IPS-20b (cell line): ENCODE results near the gene TRAPPC4.
A peak's percentile ranks its signal among the peaks of the same experiment; 100 is the strongest.
"Not testable (repeated sequence)": the region's sequence is repeated elsewhere in the genome, so short reads cannot be mapped to it uniquely, and the experiment has no call there.

Experiments
- H3K27ac ChIP-seq: one replicate; pipeline ENCODE4 v1.5.1; 2013; ENCODE audit warnings: low read length
- H3K27me3 ChIP-seq: 2 replicates; pipeline ENCODE4 v1.6.1; 2013; ENCODE audit warnings: mild to moderate bottlenecking, low read length, inconsistent platforms; ENCODE audit not compliant: insufficient read depth
- H3K36me3 ChIP-seq: 2 replicates; pipeline ENCODE4 v1.6.1; 2013; ENCODE audit warnings: low read depth, mild to moderate bottlenecking, inconsistent platforms, low read length, moderate library complexity; ENCODE audit not compliant: insufficient read depth
- H3K4me1 ChIP-seq: 2 replicates; pipeline ENCODE4 v1.6.1; 2013; ENCODE audit warnings: mild to moderate bottlenecking, control low read depth, inconsistent platforms, low read length, moderate library complexity; ENCODE audit not compliant: insufficient read depth
- H3K4me3 ChIP-seq: 2 replicates; pipeline ENCODE4 v1.5.1; 2013; ENCODE audit warnings: mild to moderate bottlenecking, low read length, inconsistent platforms
- H3K9ac ChIP-seq: 2 replicates; pipeline ENCODE4 v1.6.1; 2013; ENCODE audit warnings: low read depth, mild to moderate bottlenecking, inconsistent platforms, low read length, moderate library complexity
- H3K9me3 ChIP-seq: 2 replicates; pipeline ENCODE4 v1.6.1; 2013; ENCODE audit warnings: mild to moderate bottlenecking, low read depth, low read length, inconsistent platforms; ENCODE audit not compliant: insufficient read depth

Gene TRAPPC4

DNA sequence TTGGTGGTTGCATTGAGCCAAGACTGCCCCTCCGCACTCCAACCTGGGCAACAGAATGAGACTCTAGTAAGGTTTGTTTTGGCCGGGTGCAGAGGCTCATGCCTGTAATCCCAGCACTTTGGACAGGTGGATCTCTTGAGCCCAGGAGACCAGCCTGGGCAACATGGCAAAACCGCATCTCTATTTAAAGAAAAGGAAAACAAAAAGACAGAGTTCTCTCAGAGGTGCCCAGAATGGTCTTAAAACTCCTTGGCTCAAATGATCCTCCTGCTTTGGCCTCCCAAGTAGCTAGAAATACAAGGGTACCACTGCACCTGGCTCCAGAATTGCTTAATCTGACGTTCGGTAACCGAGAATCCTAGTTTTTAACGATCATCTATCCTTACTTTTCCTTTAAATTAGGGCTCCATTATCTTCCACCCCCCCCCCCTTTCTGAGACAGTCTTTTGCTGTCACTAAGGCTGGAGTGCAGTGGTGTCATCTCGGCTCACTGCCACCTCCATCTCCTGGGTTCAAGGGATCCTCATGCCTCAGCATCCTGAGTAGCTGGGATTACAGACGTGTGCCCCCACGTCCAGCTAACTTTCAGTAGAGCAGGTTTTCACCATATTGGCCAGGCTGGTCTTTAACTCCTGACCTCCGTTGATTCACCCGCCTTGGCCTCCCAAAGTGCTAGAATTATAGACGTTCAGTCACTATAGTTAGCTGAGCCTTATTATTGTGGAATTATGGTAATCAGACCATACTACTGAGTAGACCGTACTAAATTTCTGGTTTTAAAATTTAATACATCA is 2.2 kb upstream of the TRAPPC4 start:
- Histone ChIP-seq H3K36me3 (peaks cover 73% of the 10 kb centered on the region), H3K4me1 (peaks cover 10% of the 10 kb centered on the region), H3K4me3 (peak overlapping the region; percentile 85)

DNA sequence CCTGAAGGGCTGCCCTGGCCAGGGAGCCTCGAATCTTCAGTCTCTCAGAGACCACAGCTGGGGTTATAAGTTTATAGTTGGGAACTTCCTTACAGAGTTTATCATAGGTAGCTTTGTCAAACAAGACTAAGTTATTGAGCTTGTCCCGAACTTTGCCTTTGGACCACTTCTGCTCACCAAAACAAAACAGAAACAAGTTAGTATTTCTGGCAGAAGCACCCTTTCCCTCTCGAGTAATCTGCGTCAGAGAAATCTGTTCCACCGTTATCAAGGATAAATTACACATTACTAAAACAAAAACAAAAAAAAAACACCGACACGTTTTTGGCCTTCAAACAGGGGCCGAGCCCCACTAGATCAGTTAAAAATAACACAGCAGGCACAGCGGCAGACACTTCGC is 1.2 kb upstream of the TRAPPC4 start:
- H3K36me3 ChIP-seq = peaks cover 73% of the 10 kb centered on the region
- H3K4me3 ChIP-seq = peak overlapping the region; percentile 85
- H3K9me3 ChIP-seq, H3K4me1 ChIP-seq, H3K27me3 ChIP-seq: not testable (repeated sequence)
- peak overlapping the region; percentile 99 for H3K9ac ChIP-seq
- H3K27ac ChIP-seq = peak overlapping the region; percentile 96

More for the DNA sequence above, 2.2 kb upstream of the TRAPPC4 start:
- Histone ChIP-seq H3K27ac (no peak overlapping the region), H3K9ac (peak overlapping the region; percentile 99; the same call in 1 of the 2 replicates), H3K9me3 (no peaks in the 10 kb centered on the region), H3K27me3 (no peaks in the 10 kb centered on the region)

GRCh38 chr11:119019996-119020395 is 1.4 kb downstream of the TRAPPC4 start:
- peaks cover 77% of the 10 kb centered on the region for H3K36me3 ChIP-seq
- H3K27ac ChIP-seq = no peak overlapping the region
- peaks cover 10% of the 10 kb centered on the region for H3K4me1 ChIP-seq
- peak overlapping the region; percentile 99; the same call in 1 of the 2 replicates for H3K9ac ChIP-seq
- peak overlapping the region; percentile 85 for H3K4me3 ChIP-seq
- H3K27me3 ChIP-seq = no peaks in the 10 kb centered on the region
- no peaks in the 10 kb centered on the region for H3K9me3 ChIP-seq

DNA sequence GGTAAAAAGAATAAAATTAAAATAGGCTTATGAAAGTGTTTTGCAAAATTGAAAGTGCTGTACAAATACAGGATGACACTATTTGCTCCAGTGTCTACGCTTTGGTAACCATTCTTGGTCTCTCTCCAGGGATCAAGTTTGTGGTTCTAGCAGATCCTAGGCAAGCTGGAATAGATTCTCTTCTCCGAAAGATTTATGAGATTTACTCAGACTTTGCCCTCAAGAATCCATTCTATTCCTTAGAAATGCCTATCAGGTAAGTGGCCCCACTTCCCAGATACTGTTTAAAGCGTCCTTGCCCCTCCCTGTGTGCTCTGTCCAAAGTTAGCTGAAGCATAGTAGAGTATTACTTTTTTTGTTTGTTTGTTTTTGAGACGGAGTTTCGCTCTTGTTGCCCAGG is 3.1 kb downstream of the TRAPPC4 start:
- Histone ChIP-seq H3K9ac (no peak overlapping the region), H3K9me3 (no peaks in the 10 kb centered on the region), H3K27me3 (no peaks in the 10 kb centered on the region), H3K4me3 (no peak overlapping the region), H3K36me3 (peaks cover 76% of the 10 kb centered on the region), H3K4me1 (peaks cover 7% of the 10 kb centered on the region), H3K27ac (no peak overlapping the region)

- Histone ChIP-seq H3K4me1 (peaks cover 5% of the 10 kb centered on the region; the same call in 1 of the 2 replicates), H3K36me3 (peaks cover 83% of the 10 kb centered on the region), H3K4me3 (no peak overlapping the region), H3K9me3 (no peaks in the 10 kb centered on the region), H3K27me3 (no peaks in the 10 kb centered on the region), H3K27ac (no peak overlapping the region), H3K9ac (no peak overlapping the region)
These were observed 5.2 kb downstream of the TRAPPC4 start for GRCh38 chr11:119023741-119024140.

GRCh38 chr11:119024430-119025098 is 6.0 kb downstream of the TRAPPC4 start:
- no peaks in the 10 kb centered on the region for H3K9me3 ChIP-seq
- H3K27me3 ChIP-seq = no peaks in the 10 kb centered on the region
- H3K27ac ChIP-seq = no peak overlapping the region
- H3K4me3 ChIP-seq = no peak overlapping the region
- peaks cover 87% of the 10 kb centered on the region for H3K36me3 ChIP-seq
- H3K9ac ChIP-seq = no peak overlapping the region
- peaks cover 12% of the 10 kb centered on the region for H3K4me1 ChIP-seq

DNA sequence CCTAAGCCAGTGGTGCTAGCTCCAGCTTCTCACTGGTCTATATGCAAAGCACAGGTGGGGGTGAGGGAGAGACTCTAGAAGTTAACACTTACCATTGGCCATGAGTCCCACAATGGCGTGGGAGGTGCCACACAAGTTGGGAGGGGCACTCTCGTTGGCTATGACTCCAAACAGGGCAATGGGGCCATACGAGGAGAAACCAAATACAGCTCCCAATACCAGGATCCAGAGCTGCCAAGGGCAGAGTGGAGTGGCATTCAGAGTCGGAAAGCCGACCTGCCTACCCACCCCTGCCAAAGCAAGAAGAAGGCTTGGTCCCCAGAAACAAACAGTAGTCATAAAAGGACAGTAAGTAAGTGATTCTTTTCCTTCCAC is 6.5 kb downstream of the TRAPPC4 start:
- Histone ChIP-seq H3K9ac (no peak overlapping the region), H3K27me3 (no peaks in the 10 kb centered on the region), H3K4me3 (no peak overlapping the region), H3K9me3 (no peaks in the 10 kb centered on the region), H3K4me1 (peaks cover 11% of the 10 kb centered on the region), H3K36me3 (peaks cover 84% of the 10 kb centered on the region), H3K27ac (no peak overlapping the region)

DNA sequence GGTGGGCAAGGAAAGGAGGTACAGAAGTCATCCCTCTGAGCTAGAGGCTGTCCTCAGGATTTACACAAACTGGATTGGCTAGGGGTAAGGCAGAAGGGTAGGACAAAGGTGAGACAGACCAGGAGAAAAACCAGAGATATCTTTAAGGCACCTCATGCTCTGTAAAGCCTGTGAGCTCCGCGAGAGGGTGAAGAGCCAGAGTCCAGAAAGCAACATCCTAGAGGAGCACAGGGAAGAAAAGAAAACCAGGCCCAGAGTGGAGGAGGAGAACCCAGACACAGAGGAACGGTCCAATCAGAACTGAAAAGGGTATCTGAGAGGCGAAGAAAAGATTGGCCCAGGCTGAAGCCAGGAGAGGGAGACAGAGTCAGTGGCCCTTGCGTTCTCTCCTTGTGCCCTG is 7.0 kb downstream of the TRAPPC4 start:
- H3K27me3 ChIP-seq = no peaks in the 10 kb centered on the region
- H3K9me3 ChIP-seq = no peaks in the 10 kb centered on the region
- no peak overlapping the region for H3K4me3 ChIP-seq
- peaks cover 10% of the 10 kb centered on the region for H3K4me1 ChIP-seq
- H3K36me3 ChIP-seq = peaks cover 81% of the 10 kb centered on the region
- H3K27ac ChIP-seq = no peak overlapping the region
- no peak overlapping the region for H3K9ac ChIP-seq

DNA sequence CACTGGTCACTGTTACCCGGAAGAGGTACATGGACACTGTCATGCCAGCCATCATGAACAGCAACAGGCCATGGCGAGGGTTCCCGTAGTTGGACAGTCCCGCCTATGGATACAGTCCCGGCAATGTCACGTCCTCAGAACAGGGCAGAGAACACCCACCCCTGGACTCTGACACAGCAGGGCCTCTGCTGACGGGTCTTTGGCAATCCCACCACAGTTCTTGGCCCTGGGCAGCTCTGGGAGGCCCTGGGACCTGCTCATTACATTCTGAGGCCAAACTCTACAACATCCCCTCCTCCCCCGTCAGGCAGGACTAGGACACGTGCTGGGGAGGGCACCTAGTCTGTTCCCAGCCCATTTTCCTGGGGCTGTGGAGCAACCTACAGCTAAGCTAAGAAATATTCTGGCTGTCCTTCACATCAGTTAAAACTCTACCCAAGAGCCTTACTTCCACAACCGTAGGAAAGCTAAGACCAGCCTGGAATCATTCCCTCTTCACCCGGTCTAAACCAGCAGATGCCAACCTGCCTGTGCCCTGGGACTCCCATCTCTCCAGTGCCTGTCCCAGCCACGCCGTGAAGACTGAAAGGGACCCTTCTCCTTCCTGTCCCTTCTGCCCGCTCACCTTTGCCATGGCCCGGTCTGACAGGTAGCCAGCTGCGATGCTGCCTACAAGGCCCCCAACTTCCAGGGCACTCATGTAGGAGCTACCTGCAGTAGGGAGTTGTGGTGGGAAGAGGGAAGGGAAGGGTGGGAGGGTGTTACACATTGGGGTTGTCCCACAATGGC is 7.6 kb downstream of the TRAPPC4 start:
- H3K9ac ChIP-seq = no peak overlapping the region
- no peak overlapping the region for H3K27ac ChIP-seq
- peaks cover 10% of the 10 kb centered on the region for H3K4me1 ChIP-seq
- H3K9me3 ChIP-seq = no peaks in the 10 kb centered on the region
- no peaks in the 10 kb centered on the region for H3K27me3 ChIP-seq
- H3K4me3 ChIP-seq = no peak overlapping the region
- peaks cover 77% of the 10 kb centered on the region for H3K36me3 ChIP-seq

- H3K4me1 ChIP-seq = peaks cover 10% of the 10 kb centered on the region
These were observed 8.4 kb downstream of the TRAPPC4 start for GRCh38 chr11:119026970-119027369.

GRCh38 chr11:119027561-119028345 is 9.2 kb downstream of the TRAPPC4 start:
- Histone ChIP-seq H3K4me3 (no peak overlapping the region), H3K9ac (peak overlapping the region; percentile 98; the same call in 1 of the 2 replicates), H3K4me1 (peaks cover 10% of the 10 kb centered on the region), H3K27me3 (no peaks in the 10 kb centered on the region), H3K36me3 (peaks cover 62% of the 10 kb centered on the region), H3K27ac (no peak overlapping the region), H3K9me3 (no peaks in the 10 kb centered on the region)

More at GRCh38 chr11:119026970-119027369, 8.4 kb downstream of the TRAPPC4 start:
- Histone ChIP-seq H3K4me3 (no peak overlapping the region), H3K9ac (no peak overlapping the region), H3K9me3 (no peaks in the 10 kb centered on the region), H3K36me3 (peaks cover 70% of the 10 kb centered on the region), H3K27ac (no peak overlapping the region), H3K27me3 (no peaks in the 10 kb centered on the region)
